Measurements from ENCODE around the gene LZIC. TPM values are rescaled to one million over a fixed set of nuclear protein-coding genes. Genes with fewer than 3 reads are reported as not detected.

The LZIC gene
- total and polyA plus RNA-seq, 2 of the 8 experiments (the other 6 are each of a cell fraction or from before 2014, with no cell fraction given), result 4.8 to 20.3 TPM

- TF ChIP-seq SIN3A (conservative IDR thresholded peaks at IDR 0.05 in 1 of 2, IDR thresholded peaks at IDR 0.05 in 1 of 2; ENCODE audit: low read depth in 1 of 2, low read length in 2 of 2) (peak in 1 of 2 experiments; percentile 39; a peak in 1 of 4 replicates), KDM5A (IDR thresholded peaks at IDR 0.05; ENCODE audit: low read length) (no peak), SAP30 (IDR thresholded peaks at IDR 0.05; ENCODE audit: insufficient read depth, insufficient replicate concordance, low read length) (peak; percentile 49), TAF7 (optimal IDR thresholded peaks at IDR 0.05; ENCODE audit: borderline replicate concordance, low read depth, low read length) (peak; percentile 29), HDAC6 (IDR thresholded peaks at IDR 0.05; ENCODE audit: low read depth, low read length) (no peak), POLR2A (IDR thresholded peaks at IDR 0.05; ENCODE audit: control extremely low read depth in 1 of 2, low read depth in 2 of 2, low read length in 2 of 2) (peak; percentile 51 to 74), SIRT6 (IDR thresholded peaks at IDR 0.05; ENCODE audit: low read length) (no peak), RNF2 (IDR thresholded peaks at IDR 0.05; ENCODE audit: borderline replicate concordance, low read depth, low read length, missing control alignments, poor library complexity, severe bottlenecking) (no peak), MAFK (IDR thresholded peaks at IDR 0.05; ENCODE audit: low read depth, low read length) (no peak), SP4 (IDR thresholded peaks at IDR 0.05; ENCODE audit: low read length) (0 out of 2 replicates have a peak, but pooled peaks have one; percentile 49), RFX5 (IDR thresholded peaks at IDR 0.05; ENCODE audit: borderline replicate concordance, low read depth, low read length) (no peak), NANOG (IDR thresholded peaks at IDR 0.05; ENCODE audit: insufficient read depth, low read depth, low read length, poor library complexity, severe bottlenecking) (no peak), ATF2 (IDR thresholded peaks at IDR 0.05; ENCODE audit: low read length) (0 out of 2 replicates have a peak, but pooled peaks have one; percentile 41), SP2 (IDR thresholded peaks at IDR 0.05; ENCODE audit: low read length) (no peak), KDM1A (IDR thresholded peaks at IDR 0.05; ENCODE audit: borderline replicate concordance, low read length) (peak; percentile 9; the same call in 1 of the 2 replicates)
Observed at GRCh38 chr1:9910423-9911178, 32.6 kb downstream of the LZIC start (continued).
